Fibroblast of mammary gland (primary cell): ENCODE measurements around the gene GRIFIN.
"Not testable (repeated sequence)": the region's sequence is repeated elsewhere in the genome, so short reads cannot be mapped to it uniquely, and the experiment has no call there.

Experiments used
- DNase-seq: peaks from one replicate; pipeline ENCODE4 v3.0.0-alpha.2; 2010; ENCODE audit warnings: low read depth
- H3K4me3 ChIP-seq: 2 replicates; pipeline ENCODE4 v1.5.1; 2011; ENCODE audit warnings: low read depth, mild to moderate bottlenecking, low read length, moderate library complexity; ENCODE audit not compliant: control insufficient read depth
- CTCF ChIP-seq: conservative IDR thresholded peaks from 2 replicates; pipeline ENCODE4 v1.5.1; 2011; ENCODE audit warnings: low read depth, low read length, inconsistent platforms; ENCODE audit not compliant: control insufficient read depth, insufficient read depth

The GRIFIN gene

GRCh38 chr7:2474224-2474623 lies 2.0 kb downstream of the GRIFIN start:
- H3K4me3 ChIP-seq = no peak overlapping the region
- no peak for TF ChIP-seq CTCF
- DNase-seq = no peak

- DNase-seq = no peak
- no peak for TF ChIP-seq CTCF
- H3K4me3 ChIP-seq = no peak overlapping the region
Observed at GRCh38 chr7:2473496-2474180, 2.6 kb downstream of the GRIFIN start.

- no peak for DNase-seq
- no peak for TF ChIP-seq CTCF
Observed at GRCh38 chr7:2472739-2473138, 3.5 kb downstream of the GRIFIN start.

GRCh38 chr7:2471396-2471795 lies 4.8 kb downstream of the GRIFIN start:
- DNase-seq = no peak
- no peak overlapping the region for H3K4me3 ChIP-seq
- TF ChIP-seq CTCF = no peak

More at GRCh38 chr7:2472739-2473138, 3.5 kb downstream of the GRIFIN start:
- H3K4me3 ChIP-seq = no peak overlapping the region

GRCh38 chr7:2471022-2471329 lies 5.2 kb downstream of the GRIFIN start:
- TF ChIP-seq CTCF = no peak
- no peak overlapping the region for H3K4me3 ChIP-seq
- DNase-seq = peak; percentile 59

- no peak overlapping the region for H3K4me3 ChIP-seq
- TF ChIP-seq CTCF = no peak
- no peak for DNase-seq
Observed at GRCh38 chr7:2470204-2471021, 5.8 kb downstream of the GRIFIN start.

- not testable (repeated sequence) for DNase-seq, H3K4me3 ChIP-seq
Observed at GRCh38 chr7:2469460-2470203, 6.6 kb downstream of the GRIFIN start.
